Liver (tissue), 9 donors: Measurements from ENCODE around the gene C6orf120. TPM values are rescaled to one million over a fixed set of nuclear protein-coding genes. Genes with fewer than 3 reads are reported as not detected.
A peak's percentile ranks its signal among the peaks of the same experiment; 100 is the strongest.

Source experiments
- DNase-seq: peaks from one replicate; pipeline ENCODE4 v3.0.0-alpha.2; 2017; ENCODE audit warnings: low spot score
- H3K27ac ChIP-seq, 2 donors: one replicate each; pipeline ENCODE4 v1.7.0; 2013; ENCODE audit warnings: inconsistent platforms in 2 of 2, low read length in 2 of 2, control low read depth in 1 of 2, low read depth in 1 of 2, mild to moderate bottlenecking in 1 of 2
- H3K27me3 ChIP-seq, 4 donors: one replicate each; pipeline versions ENCODE4 v1.6.1 to v1.7.0; 2013; ENCODE audit warnings: low read length in 3 of 4, inconsistent platforms in 1 of 4, mild to moderate bottlenecking in 1 of 4, moderate library complexity in 1 of 4; ENCODE audit not compliant: control insufficient read depth in 4 of 4, insufficient read depth in 4 of 4
- H3K36me3 ChIP-seq, 4 donors: one replicate each; pipeline versions ENCODE4 v1.6.1 to v1.7.0; 2013; ENCODE audit warnings: low read length in 3 of 4, mild to moderate bottlenecking in 3 of 4, low read depth in 1 of 4, moderate library complexity in 1 of 4; ENCODE audit not compliant: control insufficient read depth in 4 of 4, insufficient read depth in 3 of 4
- H3K4me1 ChIP-seq, 4 donors: one replicate each; pipeline versions ENCODE4 v1.6.1 to v1.7.0; 2013; ENCODE audit warnings: low read length in 3 of 4, mild to moderate bottlenecking in 3 of 4, moderate library complexity in 1 of 4; ENCODE audit not compliant: control insufficient read depth in 4 of 4, insufficient read depth in 4 of 4
- H3K4me3 ChIP-seq, 3 donors: one replicate each; pipeline versions ENCODE4 v1.6.1 to v1.7.0; 2013; ENCODE audit warnings: low read length in 3 of 3, control low read depth in 1 of 3, low read depth in 1 of 3, mild to moderate bottlenecking in 1 of 3
- H3K9ac ChIP-seq, 2 donors: one replicate each; pipeline ENCODE4 v1.7.0; 2013; ENCODE audit warnings: low read length in 2 of 2, mild to moderate bottlenecking in 2 of 2, moderate library complexity in 2 of 2, control low read depth in 1 of 2, low read depth in 1 of 2
- H3K9me3 ChIP-seq, 4 donors: one replicate each; pipeline versions ENCODE4 v1.6.1 to v1.7.0; 2013; ENCODE audit warnings: low read length in 3 of 4; ENCODE audit not compliant: control insufficient read depth in 4 of 4
- ATF3 ChIP-seq: IDR thresholded peaks from 2 replicates; pipeline ENCODE4 v1.6.1; 2016; ENCODE audit warnings: antibody characterized with exemption
- EGR1 ChIP-seq, 2 donors: IDR thresholded peaks; 2 replicates each; pipeline ENCODE4 v1.6.1; 2016 to 2018; ENCODE audit warnings: antibody characterized with exemption in 2 of 2, low read depth in 2 of 2
- FOXA1 ChIP-seq: IDR thresholded peaks from 2 replicates; pipeline ENCODE4 v1.6.1; 2016; ENCODE audit warnings: antibody characterized with exemption
- FOXA2 ChIP-seq: IDR thresholded peaks from 2 replicates; pipeline ENCODE4 v1.6.1; 2016; ENCODE audit warnings: antibody characterized with exemption
- GABPA ChIP-seq, 2 donors: IDR thresholded peaks in 1 of 2; conservative IDR thresholded peaks in 1 of 2; 2 replicates each; pipeline ENCODE4 v1.6.1; 2016; ENCODE audit warnings: antibody characterized with exemption in 2 of 2, mild to moderate bottlenecking in 1 of 2, moderate library complexity in 1 of 2
- HNF4A ChIP-seq, 2 donors: conservative IDR thresholded peaks; 2 replicates each; pipeline ENCODE4 v1.6.1; 2016; ENCODE audit warnings: antibody characterized with exemption in 2 of 2, mild to moderate bottlenecking in 2 of 2
- HNF4G ChIP-seq: IDR thresholded peaks from 2 replicates; pipeline ENCODE4 v1.6.1; 2016; ENCODE audit warnings: antibody characterized with exemption
- JUND ChIP-seq, 2 donors: IDR thresholded peaks; 2 replicates each; pipeline ENCODE4 v1.6.1; 2016; ENCODE audit warnings: antibody characterized with exemption in 2 of 2
- NR2F2 ChIP-seq: IDR thresholded peaks from 2 replicates; pipeline ENCODE4 v1.6.1; 2016; ENCODE audit warnings: antibody characterized with exemption
- RAD21 ChIP-seq, 2 donors: IDR thresholded peaks; 2 replicates each; pipeline ENCODE4 v1.6.1; 2016; ENCODE audit warnings: antibody characterized with exemption in 2 of 2, mild to moderate bottlenecking in 2 of 2
- RXRA ChIP-seq, 2 donors: IDR thresholded peaks; 2 replicates each; pipeline ENCODE4 v1.6.1; 2017 to 2018; ENCODE audit warnings: antibody characterized with exemption in 2 of 2, mild to moderate bottlenecking in 1 of 2
- SP1 ChIP-seq: IDR thresholded peaks from 2 replicates; pipeline ENCODE4 v1.6.1; 2018; ENCODE audit warnings: antibody characterized with exemption, mild to moderate bottlenecking
- TAF1 ChIP-seq: conservative IDR thresholded peaks from 2 replicates; pipeline ENCODE4 v1.6.1; 2016; ENCODE audit warnings: antibody characterized with exemption, mild to moderate bottlenecking
- YY1 ChIP-seq: IDR thresholded peaks from 2 replicates; pipeline ENCODE4 v1.6.1; 2016; ENCODE audit warnings: antibody characterized with exemption, mild to moderate bottlenecking
- WGBS: extraction: QIAGEN DNeasy Blood & Tissue Kit; methylation state at CpG from one replicate; pipeline ENCODE4 v1.1.7; 2013; 5-methylcytosine and 5-hydroxymethylcytosine counted together
- polyA plus RNA-seq, 2 donors: library from polyadenylated mRNA; stranded (reverse) in 1 of 2; unstranded in 1 of 2; fragments of 200-250 nt in 1 of 2; fragments of >200 nt in 1 of 2; fragmentation: Nextera tagmentation in 1 of 2; extraction: Ambion mirVana in 1 of 2; gene quantifications; one replicate each; pipeline versions ENCODE4 v1.2.1 to v1.2.3, GENCODE V29; 2013 to 2015
- total RNA-seq, 2 donors: library from RNA; depleted of rRNA; stranded (reverse); fragments of >200 nt; gene quantifications; one replicate each; pipeline ENCODE4 v1.2.3, GENCODE V29; 2014
- TF ChIP-seq, protein P1 (sequence below): fragments of 150-350 bp; IDR thresholded peaks from 2 replicates; pipeline ENCODE4 v1.5.1; 2017; ENCODE audit warnings: improper control_type of control experiment, low read depth, low read length; ENCODE audit not compliant: missing input control
- TF ChIP-seq, protein P2 (sequence below): IDR thresholded peaks from 2 replicates; pipeline ENCODE4 v1.6.1; 2016; ENCODE audit warnings: antibody characterized with exemption
- TF ChIP-seq, protein P3 (sequence below): IDR thresholded peaks from 2 replicates; pipeline ENCODE4 v1.6.1; 2016; ENCODE audit warnings: antibody characterized with exemption, mild to moderate bottlenecking
- TF ChIP-seq, protein P4 (sequence below): IDR thresholded peaks from 2 replicates; pipeline ENCODE4 v1.6.1; 2016; ENCODE audit warnings: antibody characterized with exemption
- donor health status: healthy.
- donor health status: healthy.
- donor health status: healthy.
- donor health status: healthy.
- donor health status: healthy.

Gene C6orf120
- total and polyA plus RNA-seq, 4 donors, result 10.5 to 29.7 (median 19.4) TPM

DNA sequence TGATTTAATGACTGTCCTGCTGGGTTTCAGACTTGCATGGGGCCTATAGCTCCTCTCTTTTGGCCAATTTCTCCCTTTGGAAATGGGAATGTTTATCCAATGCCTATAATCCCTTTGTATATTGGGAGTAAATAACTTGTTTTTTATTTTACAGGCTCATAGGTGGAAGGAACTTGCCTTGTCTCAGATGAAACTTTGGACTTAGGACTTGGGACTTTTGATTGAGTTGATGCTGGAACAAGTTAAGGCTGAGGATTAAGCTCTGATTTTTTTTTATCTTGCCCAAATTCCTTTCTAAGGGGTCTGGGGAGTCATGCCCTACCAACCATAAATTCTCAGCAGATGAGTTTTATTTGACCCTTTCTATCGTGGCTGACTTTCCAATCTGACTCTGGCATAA lies 23.6 kb upstream of the C6orf120 start:
- peak; percentile 67 to 84 for TF ChIP-seq HNF4A (conservative IDR thresholded peaks at IDR 0.05)
- TF ChIP-seq, protein P1, sequence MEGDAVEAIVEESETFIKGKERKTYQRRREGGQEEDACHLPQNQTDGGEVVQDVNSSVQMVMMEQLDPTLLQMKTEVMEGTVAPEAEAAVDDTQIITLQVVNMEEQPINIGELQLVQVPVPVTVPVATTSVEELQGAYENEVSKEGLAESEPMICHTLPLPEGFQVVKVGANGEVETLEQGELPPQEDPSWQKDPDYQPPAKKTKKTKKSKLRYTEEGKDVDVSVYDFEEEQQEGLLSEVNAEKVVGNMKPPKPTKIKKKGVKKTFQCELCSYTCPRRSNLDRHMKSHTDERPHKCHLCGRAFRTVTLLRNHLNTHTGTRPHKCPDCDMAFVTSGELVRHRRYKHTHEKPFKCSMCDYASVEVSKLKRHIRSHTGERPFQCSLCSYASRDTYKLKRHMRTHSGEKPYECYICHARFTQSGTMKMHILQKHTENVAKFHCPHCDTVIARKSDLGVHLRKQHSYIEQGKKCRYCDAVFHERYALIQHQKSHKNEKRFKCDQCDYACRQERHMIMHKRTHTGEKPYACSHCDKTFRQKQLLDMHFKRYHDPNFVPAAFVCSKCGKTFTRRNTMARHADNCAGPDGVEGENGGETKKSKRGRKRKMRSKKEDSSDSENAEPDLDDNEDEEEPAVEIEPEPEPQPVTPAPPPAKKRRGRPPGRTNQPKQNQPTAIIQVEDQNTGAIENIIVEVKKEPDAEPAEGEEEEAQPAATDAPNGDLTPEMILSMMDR, result no peak
- TF ChIP-seq GABPA (IDR thresholded peaks at IDR 0.05 in 1 of 2, conservative IDR thresholded peaks at IDR 0.05 in 1 of 2), result no peak
- peak; percentile 54 for TF ChIP-seq HNF4G
- no peak for TF ChIP-seq RAD21 (IDR thresholded peaks at IDR 0.05)
- TF ChIP-seq YY1, result no peak
- TF ChIP-seq ATF3, result no peak
- no peak overlapping the region for H3K4me3 ChIP-seq
- H3K4me1 ChIP-seq, result peaks cover 2 to 7% (median 5%) of the 10 kb centered on the region in 4 donors
- H3K9ac ChIP-seq, result no peak overlapping the region
- peaks cover 0 to 2% (median 0%) of the 10 kb centered on the region in 4 donors for H3K9me3 ChIP-seq
- no peak overlapping the region for H3K27ac ChIP-seq
- no peaks in the 10 kb centered on the region for H3K27me3 ChIP-seq
- 88% methylated on average over 1 of the region's 1 CpG for WGBS
- H3K36me3 ChIP-seq, result peaks cover 0 to 10% (median 4%) of the 10 kb centered on the region in 4 donors
- no peak for DNase-seq

- no peaks in the 10 kb centered on the region for H3K27me3 ChIP-seq
- no peaks in the 10 kb centered on the region for H3K4me1 ChIP-seq
- peaks cover 0 to 11% (median 3%) of the 10 kb centered on the region in 4 donors for H3K9me3 ChIP-seq
- WGBS, result 95% methylated on average over 3 of the region's 3 CpGs
- DNase-seq, result no peak
- TF ChIP-seq GABPA (IDR thresholded peaks at IDR 0.05 in 1 of 2, conservative IDR thresholded peaks at IDR 0.05 in 1 of 2) (no peak), RAD21 (IDR thresholded peaks at IDR 0.05) (no peak), JUND (IDR thresholded peaks at IDR 0.05) (no peak), RXRA (IDR thresholded peaks at IDR 0.05) (no peak), FOXA2 (no peak), ATF3 (no peak), YY1 (no peak), SP1 (no peak), TAF1 (no peak), NR2F2 (no peak), EGR1 (IDR thresholded peaks at IDR 0.05; ENCODE audit: low read depth in 2 of 2) (no peak), FOXA1 (no peak), HNF4G (no peak), HNF4A (conservative IDR thresholded peaks at IDR 0.05) (no peak)
- TF ChIP-seq, protein P2, sequence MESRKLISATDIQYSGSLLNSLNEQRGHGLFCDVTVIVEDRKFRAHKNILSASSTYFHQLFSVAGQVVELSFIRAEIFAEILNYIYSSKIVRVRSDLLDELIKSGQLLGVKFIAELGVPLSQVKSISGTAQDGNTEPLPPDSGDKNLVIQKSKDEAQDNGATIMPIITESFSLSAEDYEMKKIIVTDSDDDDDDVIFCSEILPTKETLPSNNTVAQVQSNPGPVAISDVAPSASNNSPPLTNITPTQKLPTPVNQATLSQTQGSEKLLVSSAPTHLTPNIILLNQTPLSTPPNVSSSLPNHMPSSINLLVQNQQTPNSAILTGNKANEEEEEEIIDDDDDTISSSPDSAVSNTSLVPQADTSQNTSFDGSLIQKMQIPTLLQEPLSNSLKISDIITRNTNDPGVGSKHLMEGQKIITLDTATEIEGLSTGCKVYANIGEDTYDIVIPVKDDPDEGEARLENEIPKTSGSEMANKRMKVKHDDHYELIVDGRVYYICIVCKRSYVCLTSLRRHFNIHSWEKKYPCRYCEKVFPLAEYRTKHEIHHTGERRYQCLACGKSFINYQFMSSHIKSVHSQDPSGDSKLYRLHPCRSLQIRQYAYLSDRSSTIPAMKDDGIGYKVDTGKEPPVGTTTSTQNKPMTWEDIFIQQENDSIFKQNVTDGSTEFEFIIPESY, result no peak
- TF ChIP-seq, protein P1, result no peak
- TF ChIP-seq, protein P3, sequence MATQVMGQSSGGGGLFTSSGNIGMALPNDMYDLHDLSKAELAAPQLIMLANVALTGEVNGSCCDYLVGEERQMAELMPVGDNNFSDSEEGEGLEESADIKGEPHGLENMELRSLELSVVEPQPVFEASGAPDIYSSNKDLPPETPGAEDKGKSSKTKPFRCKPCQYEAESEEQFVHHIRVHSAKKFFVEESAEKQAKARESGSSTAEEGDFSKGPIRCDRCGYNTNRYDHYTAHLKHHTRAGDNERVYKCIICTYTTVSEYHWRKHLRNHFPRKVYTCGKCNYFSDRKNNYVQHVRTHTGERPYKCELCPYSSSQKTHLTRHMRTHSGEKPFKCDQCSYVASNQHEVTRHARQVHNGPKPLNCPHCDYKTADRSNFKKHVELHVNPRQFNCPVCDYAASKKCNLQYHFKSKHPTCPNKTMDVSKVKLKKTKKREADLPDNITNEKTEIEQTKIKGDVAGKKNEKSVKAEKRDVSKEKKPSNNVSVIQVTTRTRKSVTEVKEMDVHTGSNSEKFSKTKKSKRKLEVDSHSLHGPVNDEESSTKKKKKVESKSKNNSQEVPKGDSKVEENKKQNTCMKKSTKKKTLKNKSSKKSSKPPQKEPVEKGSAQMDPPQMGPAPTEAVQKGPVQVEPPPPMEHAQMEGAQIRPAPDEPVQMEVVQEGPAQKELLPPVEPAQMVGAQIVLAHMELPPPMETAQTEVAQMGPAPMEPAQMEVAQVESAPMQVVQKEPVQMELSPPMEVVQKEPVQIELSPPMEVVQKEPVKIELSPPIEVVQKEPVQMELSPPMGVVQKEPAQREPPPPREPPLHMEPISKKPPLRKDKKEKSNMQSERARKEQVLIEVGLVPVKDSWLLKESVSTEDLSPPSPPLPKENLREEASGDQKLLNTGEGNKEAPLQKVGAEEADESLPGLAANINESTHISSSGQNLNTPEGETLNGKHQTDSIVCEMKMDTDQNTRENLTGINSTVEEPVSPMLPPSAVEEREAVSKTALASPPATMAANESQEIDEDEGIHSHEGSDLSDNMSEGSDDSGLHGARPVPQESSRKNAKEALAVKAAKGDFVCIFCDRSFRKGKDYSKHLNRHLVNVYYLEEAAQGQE, result no peak
- TF ChIP-seq, protein P4, sequence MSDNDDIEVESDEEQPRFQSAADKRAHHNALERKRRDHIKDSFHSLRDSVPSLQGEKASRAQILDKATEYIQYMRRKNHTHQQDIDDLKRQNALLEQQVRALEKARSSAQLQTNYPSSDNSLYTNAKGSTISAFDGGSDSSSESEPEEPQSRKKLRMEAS, result no peak
- peaks cover under 1 to 21% (median 19%) of the 10 kb centered on the region in 4 donors for H3K36me3 ChIP-seq
- no peak overlapping the region for H3K9ac ChIP-seq
- H3K4me3 ChIP-seq, result no peak overlapping the region
- H3K27ac ChIP-seq, result no peak overlapping the region
Observed at GRCh38 chr6:169684056-169684455, 17.9 kb upstream of the C6orf120 start.
